HL-60 (cell line): ENCODE data around the gene GLP1R.

Source experiments
- CTCF ChIP-seq: IDR thresholded peaks from one replicate; pipeline ENCODE4 v1.5.1; 2011; ENCODE audit warnings: low read length, control low read depth, inconsistent platforms; ENCODE audit not compliant: insufficient read depth
- POLR2AphosphoS5 ChIP-seq: IDR thresholded peaks from 2 replicates; pipeline ENCODE4 v1.6.1; 2012; ENCODE audit warnings: low read depth

GRCh38 chr6:39137245-39137644 lies 88.7 kb downstream of the GLP1R start:
- TF ChIP-seq CTCF (no peak), POLR2AphosphoS5 (no peak)
